Gastrocnemius medialis (tissue), 4 donors: ENCODE data around the gene ZNF165. TPM values are rescaled to one million over a fixed set of nuclear protein-coding genes. Genes with fewer than 3 reads are reported as not detected.

ENCODE experiments used
- ATAC-seq, 2 donors: fragments of 150-250 bp; one replicate each; pipeline ENCODE4 v1.9.1; 2016
- DNase-seq, 2 donors: peaks; one replicate each; pipeline ENCODE4 v3.0.0-alpha.2; 2019
- H3K27ac ChIP-seq, 4 donors: fragments of 200-600 bp; sonication (generic); 1 replicate in 1 of 4; 2 replicates in 3 of 4; pipeline ENCODE4 v1.5.1; 2016 to 2018; ENCODE audit warnings: mild to moderate bottlenecking in 2 of 4, moderate library complexity in 1 of 4
- H3K27me3 ChIP-seq, 3 donors: fragments of 200-600 bp; sonication (generic) in 2 of 3; 1 replicate in 1 of 3; 2 replicates in 2 of 3; pipeline versions ENCODE4 v1.5.1 to v1.6.0; 2016 to 2019; ENCODE audit warnings: mild to moderate bottlenecking in 1 of 3, moderate library complexity in 1 of 3
- H3K36me3 ChIP-seq, 2 donors: fragments of 200-600 bp; sonication (generic) in 1 of 2; one replicate each; pipeline ENCODE4 v1.5.1; 2017 to 2018
- H3K4me1 ChIP-seq, 2 donors: fragments of 200-600 bp; sonication (generic) in 1 of 2; one replicate each; pipeline ENCODE4 v1.5.1; 2016 to 2017; ENCODE audit warnings: mild to moderate bottlenecking in 2 of 2
- H3K4me3 ChIP-seq, 4 donors: fragments of 200-600 bp; sonication (generic) in 3 of 4; 1 replicate in 1 of 4; 2 replicates in 3 of 4; pipeline ENCODE4 v1.5.1; 2016 to 2019; ENCODE audit warnings: mild to moderate bottlenecking in 2 of 4
- H3K9me3 ChIP-seq, 3 donors: fragments of 200-600 bp; sonication (generic) in 2 of 3; 1 replicate in 1 of 3; 2 replicates in 2 of 3; pipeline ENCODE4 v1.5.1; 2016 to 2019
- POLR2A ChIP-seq, 2 donors: fragments of 450-650 bp; IDR thresholded peaks; one replicate each; pipeline ENCODE4 v1.6.1; 2017; ENCODE audit warnings: antibody characterized with exemption in 2 of 2, mild to moderate bottlenecking in 2 of 2, moderate library complexity in 2 of 2
- in situ Hi-C, 4 donors: fragments of 200-750 bp; cut with MboI; loops; one replicate each; pipeline versions ENCODE4 v1.15.0 to v1.8.0; 2017; ENCODE audit warnings: low sequenced_read_pairs in 4 of 4
- intact Hi-C: fragments of 100-400 bp; cut with DNase I; formaldehyde crosslinking; loops from one replicate; pipeline ENCODE4 v1.15.1; 2023; ENCODE audit warnings: low total_unique reads
- total RNA-seq, 4 donors: library from RNA; depleted of rRNA; stranded (reverse); fragments of >200 nt; gene quantifications; one replicate each; pipeline versions ENCODE4 v1.1.0 to v1.2.3, GENCODE V29; 2016
- TF ChIP-seq, protein P1 (sequence below), 5 experiments: fragments of 450-650 bp in 3 of 5; fragments of 200-600 bp in 2 of 5; sonication (generic) in 2 of 5; IDR thresholded peaks in 4 of 5; conservative IDR thresholded peaks in 1 of 5; 1 replicate in 4 of 5; 2 replicates in 1 of 5; pipeline ENCODE4 v1.5.1; 2016 to 2019; ENCODE audit warnings: antibody characterized with exemption in 5 of 5, mild to moderate bottlenecking in 3 of 5, moderate library complexity in 3 of 5

The ZNF165 gene
- total RNA-seq, 4 donors from 2014 or later, result 0.55 to 0.61 TPM; not detected in 2

DNA sequence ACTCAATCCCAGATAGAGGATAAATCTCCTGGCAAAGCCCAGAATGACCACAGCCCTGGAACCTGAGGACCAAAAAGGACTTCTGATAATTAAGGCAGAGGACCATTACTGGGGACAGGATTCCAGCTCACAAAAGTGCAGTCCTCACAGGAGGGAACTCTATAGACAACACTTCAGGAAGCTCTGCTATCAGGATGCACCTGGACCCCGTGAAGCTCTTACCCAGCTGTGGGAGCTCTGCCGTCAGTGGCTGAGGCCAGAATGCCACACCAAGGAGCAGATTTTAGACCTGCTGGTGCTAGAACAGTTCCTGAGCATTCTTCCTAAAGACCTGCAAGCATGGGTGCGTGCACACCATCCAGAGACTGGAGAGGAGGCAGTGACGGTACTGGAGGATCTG lies 45.0 kb downstream of the ZNF165 start:
- intact Hi-C loops (loop anchor here (2.0 kb wide), 1 partner anchor 15 kb away; the partner anchor contains the start of gene ZKSCAN8), in situ Hi-C loops (loop anchor here in 1 of 4 donors (25.0 kb wide), 1 partner anchor 137 kb away; the partner anchor contains the start of genes NKAPL, ZKSCAN4 and ZSCAN26)
- H3K36me3 ChIP-seq, result peaks cover 0 to 48% of the 10 kb centered on the region in 2 donors
- no peaks in the 10 kb centered on the region for H3K9me3 ChIP-seq
- ATAC-seq (no peak), DNase-seq (no peak)
- TF ChIP-seq, protein P1, sequence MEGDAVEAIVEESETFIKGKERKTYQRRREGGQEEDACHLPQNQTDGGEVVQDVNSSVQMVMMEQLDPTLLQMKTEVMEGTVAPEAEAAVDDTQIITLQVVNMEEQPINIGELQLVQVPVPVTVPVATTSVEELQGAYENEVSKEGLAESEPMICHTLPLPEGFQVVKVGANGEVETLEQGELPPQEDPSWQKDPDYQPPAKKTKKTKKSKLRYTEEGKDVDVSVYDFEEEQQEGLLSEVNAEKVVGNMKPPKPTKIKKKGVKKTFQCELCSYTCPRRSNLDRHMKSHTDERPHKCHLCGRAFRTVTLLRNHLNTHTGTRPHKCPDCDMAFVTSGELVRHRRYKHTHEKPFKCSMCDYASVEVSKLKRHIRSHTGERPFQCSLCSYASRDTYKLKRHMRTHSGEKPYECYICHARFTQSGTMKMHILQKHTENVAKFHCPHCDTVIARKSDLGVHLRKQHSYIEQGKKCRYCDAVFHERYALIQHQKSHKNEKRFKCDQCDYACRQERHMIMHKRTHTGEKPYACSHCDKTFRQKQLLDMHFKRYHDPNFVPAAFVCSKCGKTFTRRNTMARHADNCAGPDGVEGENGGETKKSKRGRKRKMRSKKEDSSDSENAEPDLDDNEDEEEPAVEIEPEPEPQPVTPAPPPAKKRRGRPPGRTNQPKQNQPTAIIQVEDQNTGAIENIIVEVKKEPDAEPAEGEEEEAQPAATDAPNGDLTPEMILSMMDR (IDR thresholded peaks at IDR 0.05 in 4 of 5, conservative IDR thresholded peaks at IDR 0.05 in 1 of 5), result no peak
- no peak for TF ChIP-seq POLR2A (IDR thresholded peaks at IDR 0.05)
- H3K27ac ChIP-seq, result no peak overlapping the region
- H3K4me3 ChIP-seq, result no peak overlapping the region
- no peaks in the 10 kb centered on the region for H3K27me3 ChIP-seq
- peaks cover 13 to 14% of the 10 kb centered on the region in 2 donors for H3K4me1 ChIP-seq

DNA sequence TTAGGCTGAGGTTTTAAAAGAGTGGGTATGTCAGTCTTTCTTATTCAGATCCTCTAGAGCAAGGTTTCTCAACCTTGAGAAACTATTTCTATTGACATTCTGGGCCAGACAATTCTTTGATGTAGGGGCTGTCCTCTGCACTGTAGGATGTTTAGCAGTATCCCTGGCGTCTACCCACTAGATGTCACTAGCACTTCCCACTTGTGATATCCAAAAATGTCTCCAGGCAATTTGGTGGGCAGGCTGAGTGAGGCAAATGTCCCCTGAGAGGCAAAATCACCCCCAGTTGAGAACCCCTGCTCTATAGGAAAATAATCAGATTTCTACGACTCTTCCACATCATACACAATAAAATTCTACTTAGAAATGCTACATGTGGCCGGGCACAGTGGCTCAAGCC lies 53.6 kb downstream of the ZNF165 start:
- Histone ChIP-seq H3K27ac (no peak overlapping the region), H3K36me3 (peaks cover 0 to 13% of the 10 kb centered on the region in 2 donors), H3K9me3 (no peaks in the 10 kb centered on the region), H3K27me3 (no peaks in the 10 kb centered on the region), H3K4me3 (no peak overlapping the region), H3K4me1 (peaks cover 17% of the 10 kb centered on the region in 2 donors)
- no peak for TF ChIP-seq POLR2A (IDR thresholded peaks at IDR 0.05)
- TF ChIP-seq, protein P1 (IDR thresholded peaks at IDR 0.05 in 4 of 5, conservative IDR thresholded peaks at IDR 0.05 in 1 of 5), result peak in 1 of 5 experiments; percentile 29
- intact Hi-C loops (no loop called here), in situ Hi-C loops (loop anchor here (10.0 to 25.0 kb wide), 4 partner anchors 49 to 221 kb away; partner anchors contain the start of genes ZSCAN26 (in 2 of the 4), NKAPL (in 1 of the 4), ZKSCAN4 (in 1 of the 4) and ZNF165 (in 1 of the 4))
- DNase-seq (no peak), ATAC-seq (no peak)

DNA sequence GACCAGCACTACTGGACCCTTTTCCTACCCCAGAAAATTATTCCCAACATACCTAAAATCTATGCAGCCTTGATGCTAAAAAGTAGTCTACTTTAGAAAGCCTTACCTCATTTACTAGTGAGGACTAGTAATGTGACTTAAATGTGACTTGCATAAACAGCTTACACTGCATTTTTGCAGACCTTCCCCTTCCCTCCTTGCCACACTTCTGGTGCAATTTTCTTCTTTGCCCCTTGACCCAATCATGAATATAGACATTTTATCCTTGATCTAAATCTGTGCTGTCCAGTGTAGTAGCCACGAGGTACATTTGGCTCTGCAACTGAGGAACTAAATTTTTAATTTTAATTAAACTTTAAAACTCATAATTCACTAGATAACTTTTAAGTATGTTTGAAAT lies 54.3 kb downstream of the ZNF165 start:
- DNase-seq (no peak), ATAC-seq (no peak)
- Histone ChIP-seq H3K27ac (no peak overlapping the region), H3K36me3 (peaks cover 0 to 9% of the 10 kb centered on the region in 2 donors), H3K4me3 (no peak overlapping the region), H3K9me3 (no peaks in the 10 kb centered on the region), H3K4me1 (peaks cover 17% of the 10 kb centered on the region in 2 donors), H3K27me3 (no peaks in the 10 kb centered on the region)
- no peak for TF ChIP-seq POLR2A (IDR thresholded peaks at IDR 0.05)
- TF ChIP-seq, protein P1 (IDR thresholded peaks at IDR 0.05 in 4 of 5, conservative IDR thresholded peaks at IDR 0.05 in 1 of 5), result no peak
- intact Hi-C loops, result loop anchor here (5.0 kb wide), 2 partner anchors 32 to 662 kb away; partner anchors contain the start of gene ZNF184
- in situ Hi-C loops, result loop anchor here (10.0 to 25.0 kb wide), 4 partner anchors 50 to 220 kb away; partner anchors contain the start of genes ZSCAN26 (in 2 of the 4), NKAPL (in 1 of the 4), ZKSCAN4 (in 1 of the 4) and ZNF165 (in 1 of the 4)

DNA sequence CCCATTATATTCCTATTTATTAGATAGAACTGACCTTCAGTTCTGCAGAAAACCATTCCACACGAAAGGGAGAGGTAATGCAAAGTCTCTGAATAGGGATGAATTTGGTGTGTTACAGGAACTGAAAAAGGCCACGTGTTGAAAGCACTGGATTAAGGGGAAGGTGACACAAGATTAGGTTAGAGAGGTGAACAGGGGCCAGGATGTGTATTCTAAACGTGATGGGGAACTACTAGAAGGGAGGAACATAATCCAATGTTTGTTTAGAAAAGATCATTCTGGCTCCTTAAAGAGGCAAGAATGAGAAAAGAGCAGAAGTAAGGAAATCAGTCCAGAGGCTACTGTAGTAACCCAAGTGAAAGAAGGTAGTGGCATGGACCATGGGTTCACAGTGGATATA lies 55.0 kb downstream of the ZNF165 start:
- Histone ChIP-seq H3K9me3 (no peaks in the 10 kb centered on the region), H3K27ac (peak overlapping the region; percentile 90 to 97 (median 92)), H3K4me3 (peak overlapping the region in 1 of 4 donors; percentile 99), H3K4me1 (peaks cover 17% of the 10 kb centered on the region in 2 donors), H3K36me3 (peaks cover 0 to 2% of the 10 kb centered on the region in 2 donors), H3K27me3 (no peaks in the 10 kb centered on the region)
- in situ Hi-C loops (loop anchor here (10.0 to 25.0 kb wide), 4 partner anchors 51 to 219 kb away; partner anchors contain the start of genes ZSCAN26 (in 2 of the 4), NKAPL (in 1 of the 4), ZKSCAN4 (in 1 of the 4) and ZNF165 (in 1 of the 4)), intact Hi-C loops (loop anchor here (5.0 kb wide), 2 partner anchors 33 to 663 kb away; partner anchors contain the start of gene ZNF184)
- DNase-seq (no peak), ATAC-seq (no peak)
- TF ChIP-seq, protein P1 (IDR thresholded peaks at IDR 0.05 in 4 of 5, conservative IDR thresholded peaks at IDR 0.05 in 1 of 5), result no peak
- TF ChIP-seq POLR2A (IDR thresholded peaks at IDR 0.05), result no peak
